ENCODE results near the gene NR1D1. TPM values are rescaled to one million over a fixed set of nuclear protein-coding genes. Genes with fewer than 3 reads are reported as not detected.

The NR1D1 gene
- polyA plus RNA-seq, 1 of the 3 experiments (the other 2 are of a cell fraction) = 6.5 TPM

GRCh38 chr17:40076591-40076990, 23.8 kb downstream of the NR1D1 start (continued):
- TF ChIP-seq REST (IDR thresholded peaks at IDR 0.05; ENCODE audit: low read depth, low read length) (no peak), ELF1 (IDR thresholded peaks at IDR 0.05) (no peak), SMC3 (IDR thresholded peaks at IDR 0.05; ENCODE audit: low read depth, low read length) (no peak), POLR2AphosphoS5 (IDR thresholded peaks at IDR 0.05; ENCODE audit: low read depth, low read length) (no peak), RFX5 (IDR thresholded peaks at IDR 0.05; ENCODE audit: low read length) (no peak), RAD21 (IDR thresholded peaks at IDR 0.05; ENCODE audit: low read length) (no peak), TAF1 (IDR thresholded peaks at IDR 0.05; ENCODE audit: borderline replicate concordance, low read depth, low read length) (no peak), MEF2A (IDR thresholded peaks at IDR 0.05; ENCODE audit: borderline replicate concordance, low read depth) (no peak), MAX (IDR thresholded peaks at IDR 0.05; ENCODE audit: low read depth) (no peak)
- TF ChIP-seq, protein P1, sequence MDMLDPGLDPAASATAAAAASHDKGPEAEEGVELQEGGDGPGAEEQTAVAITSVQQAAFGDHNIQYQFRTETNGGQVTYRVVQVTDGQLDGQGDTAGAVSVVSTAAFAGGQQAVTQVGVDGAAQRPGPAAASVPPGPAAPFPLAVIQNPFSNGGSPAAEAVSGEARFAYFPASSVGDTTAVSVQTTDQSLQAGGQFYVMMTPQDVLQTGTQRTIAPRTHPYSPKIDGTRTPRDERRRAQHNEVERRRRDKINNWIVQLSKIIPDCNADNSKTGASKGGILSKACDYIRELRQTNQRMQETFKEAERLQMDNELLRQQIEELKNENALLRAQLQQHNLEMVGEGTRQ (IDR thresholded peaks at IDR 0.05; ENCODE audit: borderline replicate concordance, low read depth, low read length) = no peak

DNA sequence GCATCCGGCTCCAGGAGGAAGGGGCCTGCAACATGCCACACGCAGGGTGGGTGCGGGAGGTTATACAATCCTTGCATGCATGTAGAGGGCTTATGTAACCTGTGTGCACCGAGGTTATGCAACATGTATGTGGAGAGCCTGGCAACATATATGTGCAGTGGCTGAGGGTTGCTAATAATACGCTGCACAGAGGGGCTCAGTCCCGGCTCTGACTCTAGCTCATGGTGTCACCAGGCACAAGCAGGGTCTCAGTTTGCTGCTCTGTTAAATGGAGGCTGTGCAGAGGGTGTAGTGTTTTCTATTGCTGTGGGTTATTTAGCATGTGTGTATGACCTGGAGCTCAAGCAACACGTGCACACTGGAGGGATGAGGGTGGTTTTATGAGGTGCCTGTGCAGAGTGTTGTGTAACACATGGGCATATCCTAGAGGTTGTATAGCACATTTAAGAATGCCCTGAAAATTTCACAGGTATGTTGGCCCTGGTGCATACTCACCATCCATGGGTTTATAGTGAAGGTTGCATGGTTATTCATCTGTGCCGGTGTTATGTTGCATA, 24.4 kb downstream of the NR1D1 start:
- H4K20me1 ChIP-seq (ENCODE audit: insufficient read depth) = 0 out of 2 replicates have a peak, but pooled peaks cover 3% of the 10 kb centered on the region
- no peaks in the 10 kb centered on the region for H3K9me3 ChIP-seq
- CTCF ChIA-PET = interaction anchor here (0.6 to 9.3 kb wide), 27 partner anchors 9 to 143 kb away, joined by 3 to 160 read pairs (median 12); partner anchors contain the start of genes CSF3, MED24, NR1D1 and THRA
- no peaks in the 10 kb centered on the region for H3K9me2 ChIP-seq
- peaks cover 7% of the 10 kb centered on the region; the same call in 1 of the 2 replicates for H3K79me2 ChIP-seq (ENCODE audit: insufficient read depth)
- peaks cover 26 to 52% of the 10 kb centered on the region in 2 experiments; a peak in 3 of 4 replicates for H3K4me1 ChIP-seq (ENCODE audit: control insufficient read depth in 1 of 2, insufficient read depth in 2 of 2, low read depth in 1 of 2, low read length in 1 of 2)
- H3K4me2 ChIP-seq = no peak overlapping the region
- H3K27ac ChIP-seq (ENCODE audit: low read depth in 2 of 2, low read length in 1 of 2) = peak overlapping the region in 1 of 2 experiments; percentile 76; a peak in 1 of 4 replicates
- peaks cover 10% of the 10 kb centered on the region for H3F3A ChIP-seq (replicated peaks; ENCODE audit: insufficient read depth)
- no peak overlapping the region for H3K9ac ChIP-seq
- H3K36me3 ChIP-seq (replicated peaks in 1 of 2; ENCODE audit: control insufficient read depth in 1 of 2, insufficient read depth in 2 of 2, low read length in 1 of 2) = peaks cover 0 to 8% of the 10 kb centered on the region in 2 experiments
- DNase-seq = no peak
- WGBS (ENCODE audit: low lambda C conversion rate) = 80% methylated on average over 5 of the region's 8 CpGs
- TF ChIP-seq MEF2A (IDR thresholded peaks at IDR 0.05; ENCODE audit: borderline replicate concordance, low read depth) (no peak), TEAD4 (IDR thresholded peaks at IDR 0.05; ENCODE audit: borderline replicate concordance, insufficient read depth) (no peak), YY1 (IDR thresholded peaks at IDR 0.05; ENCODE audit: low read depth) (no peak), ZBTB33 (IDR thresholded peaks at IDR 0.05; ENCODE audit: borderline replicate concordance, low read depth) (no peak)
- POLR2A ChIA-PET = interaction anchor here (1.2 to 2.3 kb wide), 5 partner anchors 11 to 37 kb away, joined by 4 to 9 read pairs (median 5); partner anchors contain the start of gene THRA
- no peak overlapping the region for H2AFZ ChIP-seq (ENCODE audit: low read depth)
- no peak overlapping the region for H3K4me3 ChIP-seq (ENCODE audit: low read depth in 2 of 2, low read length in 1 of 2)
- H3K27me3 ChIP-seq (ENCODE audit: insufficient read depth) = no peaks in the 10 kb centered on the region
